IgD-negative memory B cell (primary cell): ENCODE results near the gene TEX51. TPM values are rescaled to one million over a fixed set of nuclear protein-coding genes. Genes with fewer than 3 reads are reported as not detected.

Source experiments
- H3K27ac Mint-ChIP-seq, 3 donors: one replicate each; pipeline ENCODE4 v1.8.0; 2020 to 2022; ENCODE audit warnings: mild to moderate bottlenecking in 3 of 3, mixed read lengths in 3 of 3, moderate library complexity in 1 of 3
- H3K27me3 Mint-ChIP-seq: one replicate; pipeline ENCODE4 v1.8.0; 2021; ENCODE audit warnings: mixed read lengths
- H3K36me3 Mint-ChIP-seq: one replicate; pipeline ENCODE4 v1.8.0; 2020; ENCODE audit warnings: mild to moderate bottlenecking, mixed read lengths
- H3K4me1 Mint-ChIP-seq, 3 donors: one replicate each; pipeline ENCODE4 v1.8.0; 2020 to 2022; ENCODE audit warnings: mixed read lengths in 3 of 3, mild to moderate bottlenecking in 1 of 3
- H3K4me3 Mint-ChIP-seq, 4 donors: one replicate each; pipeline ENCODE4 v1.8.0; 2020 to 2022; ENCODE audit warnings: mild to moderate bottlenecking in 4 of 4, mixed read lengths in 4 of 4, moderate library complexity in 3 of 4
- H3K9me3 Mint-ChIP-seq, 3 donors: one replicate each; pipeline ENCODE4 v1.8.0; 2020 to 2021; ENCODE audit warnings: mixed read lengths in 3 of 3, mild to moderate bottlenecking in 1 of 3
- polyA plus RNA-seq: library from polyadenylated mRNA; unstranded; fragments of 300-500 nt; fragmentation: Illumina TruSeq; gene quantifications from one replicate; pipeline ENCODE4 v1.2.3, GENCODE V29; 2021

Gene TEX51
- polyA plus RNA-seq, 1 donor from 2014 or later, result not detected

DNA sequence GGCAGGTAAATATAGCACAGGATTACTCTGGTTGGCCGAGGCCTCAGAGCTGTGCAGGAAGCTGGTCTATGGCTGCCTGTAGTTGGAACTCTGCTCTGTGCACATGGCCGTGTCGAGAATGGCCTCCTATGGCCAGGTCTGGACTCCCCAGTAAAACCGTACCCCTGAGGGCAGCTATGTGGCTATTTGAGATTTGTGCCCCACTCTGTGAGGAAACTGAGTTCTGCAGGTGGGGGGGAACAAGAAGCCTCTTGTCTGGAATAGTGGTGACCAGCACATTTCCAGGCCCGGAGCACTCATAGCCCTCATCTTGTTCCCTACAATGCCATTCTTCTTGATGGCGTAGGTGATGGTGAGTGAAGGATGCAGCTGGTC, 15.0 kb upstream of the TEX51 start:
- Mint-ChIP-seq H3K4me3 (no peak overlapping the region), H3K27ac (no peak overlapping the region), H3K4me1 (peaks cover 0 to 3% (median 2%) of the 10 kb centered on the region in 3 donors), H3K36me3 (no peaks in the 10 kb centered on the region), H3K27me3 (peaks cover 13% of the 10 kb centered on the region), H3K9me3 (no peaks in the 10 kb centered on the region)

DNA sequence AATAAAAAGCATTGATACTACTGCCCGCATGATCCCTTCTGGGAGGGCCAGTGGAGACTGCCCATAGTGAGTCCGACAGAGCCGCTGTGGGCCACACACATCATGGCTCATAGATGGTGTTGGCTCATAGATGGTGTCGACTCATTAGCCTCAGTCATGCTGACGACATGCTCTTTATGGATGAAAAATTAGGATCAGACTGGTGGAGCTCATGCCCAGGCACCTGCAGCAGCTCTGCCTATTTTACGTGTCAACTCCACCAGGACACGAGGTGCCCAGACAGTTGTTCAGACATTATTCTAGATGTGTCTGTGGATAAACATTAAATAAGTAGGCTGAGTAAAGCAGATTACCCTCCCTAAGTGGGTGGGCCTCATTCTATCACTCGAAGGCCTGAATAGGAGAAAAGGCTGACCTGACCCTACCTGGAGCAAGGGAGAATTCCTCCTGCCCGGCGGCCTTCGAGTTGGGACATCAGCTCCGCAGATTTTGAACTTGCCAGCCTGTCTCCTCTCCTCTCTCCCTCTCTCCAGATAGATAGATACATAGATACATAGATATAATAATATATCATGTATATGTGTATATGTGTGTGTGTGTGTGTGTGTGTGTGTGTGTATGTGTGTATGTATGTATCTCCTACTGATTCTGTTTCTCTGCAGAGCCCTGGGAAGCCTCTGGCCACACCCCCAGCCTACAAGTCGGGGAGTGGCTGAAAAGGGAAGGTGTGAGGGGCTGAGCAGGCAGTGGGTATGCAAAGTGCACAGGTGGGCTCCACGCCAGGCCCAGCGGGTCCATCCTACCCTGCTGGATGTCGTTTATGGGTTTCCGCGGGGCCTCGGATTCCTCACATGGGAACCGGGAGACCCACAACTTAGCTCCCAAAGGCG, 13.6 kb upstream of the TEX51 start:
- Mint-ChIP-seq H3K36me3 (no peaks in the 10 kb centered on the region), H3K27me3 (peaks cover 22% of the 10 kb centered on the region), H3K27ac (no peak overlapping the region), H3K4me1 (peaks cover 0 to 3% (median 2%) of the 10 kb centered on the region in 3 donors), H3K9me3 (no peaks in the 10 kb centered on the region), H3K4me3 (no peak overlapping the region)

DNA sequence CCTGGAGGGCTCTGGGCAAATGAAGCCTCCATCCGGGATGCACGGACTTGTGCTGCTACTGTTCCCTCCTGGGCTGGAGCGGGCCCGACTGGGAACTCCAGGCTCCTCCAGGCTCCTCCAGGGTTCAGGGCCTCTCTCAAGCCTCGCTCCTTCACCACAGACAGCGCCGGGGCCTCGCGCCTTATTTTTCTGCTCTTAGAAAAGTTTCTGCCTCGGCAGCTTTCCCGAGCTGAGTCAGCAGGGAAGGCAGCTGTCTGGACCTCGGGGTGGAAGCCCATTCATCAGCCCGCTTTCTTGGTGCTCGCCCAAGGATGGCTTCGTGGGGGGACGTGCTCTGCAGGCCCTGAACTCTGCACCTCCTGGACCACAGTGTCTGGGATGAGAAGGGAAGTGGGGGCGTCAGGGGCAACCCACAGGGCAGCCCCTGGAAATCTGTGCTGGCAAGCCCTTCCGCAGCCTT, 12.9 kb upstream of the TEX51 start:
- H3K27ac Mint-ChIP-seq, result no peak overlapping the region
- no peaks in the 10 kb centered on the region for H3K9me3 Mint-ChIP-seq
- H3K4me1 Mint-ChIP-seq, result peaks cover 0 to 3% (median 2%) of the 10 kb centered on the region in 3 donors
- peaks cover 22% of the 10 kb centered on the region for H3K27me3 Mint-ChIP-seq
- H3K36me3 Mint-ChIP-seq, result no peaks in the 10 kb centered on the region
- H3K4me3 Mint-ChIP-seq, result no peak overlapping the region

DNA sequence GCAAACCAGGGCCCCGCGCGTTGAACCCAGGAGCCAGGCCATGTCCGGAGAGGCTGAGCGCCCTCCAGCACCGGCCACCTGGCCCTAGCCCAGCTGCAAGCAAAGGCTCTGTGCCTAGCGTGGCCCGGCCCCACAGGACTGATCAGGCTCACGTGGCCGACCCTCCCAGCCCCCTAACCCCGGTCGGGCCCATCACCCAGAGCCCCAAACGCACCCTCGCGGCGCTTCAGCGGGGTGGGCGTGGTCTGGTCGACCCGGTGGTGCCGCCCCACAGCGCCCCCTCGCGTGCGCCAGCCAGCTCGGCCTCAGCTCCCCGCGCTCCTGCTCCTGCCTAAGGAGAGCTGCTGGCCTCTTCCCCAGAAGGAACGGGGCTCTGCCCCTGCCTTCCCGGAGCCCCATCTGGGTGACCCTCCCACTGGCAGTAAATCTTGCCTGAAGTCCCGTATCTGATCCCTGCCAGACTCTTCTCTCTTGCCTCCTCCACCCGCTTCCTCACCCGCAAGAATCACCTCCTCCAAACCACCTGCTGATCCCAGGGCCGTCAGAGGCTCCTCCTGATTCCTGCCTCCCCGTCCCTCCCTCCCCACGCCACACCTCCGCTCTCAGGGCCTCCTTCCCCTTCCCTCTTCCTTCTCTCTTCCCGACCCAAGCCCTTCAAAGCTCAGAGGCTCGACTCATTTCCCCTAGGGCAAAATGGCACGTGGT, 12.3 kb upstream of the TEX51 start:
- peaks cover 0 to 3% (median 2%) of the 10 kb centered on the region in 3 donors for H3K4me1 Mint-ChIP-seq
- H3K36me3 Mint-ChIP-seq, result no peaks in the 10 kb centered on the region
- peaks cover 22% of the 10 kb centered on the region for H3K27me3 Mint-ChIP-seq
- no peaks in the 10 kb centered on the region for H3K9me3 Mint-ChIP-seq
- no peak overlapping the region for H3K4me3 Mint-ChIP-seq
- no peak overlapping the region for H3K27ac Mint-ChIP-seq

DNA sequence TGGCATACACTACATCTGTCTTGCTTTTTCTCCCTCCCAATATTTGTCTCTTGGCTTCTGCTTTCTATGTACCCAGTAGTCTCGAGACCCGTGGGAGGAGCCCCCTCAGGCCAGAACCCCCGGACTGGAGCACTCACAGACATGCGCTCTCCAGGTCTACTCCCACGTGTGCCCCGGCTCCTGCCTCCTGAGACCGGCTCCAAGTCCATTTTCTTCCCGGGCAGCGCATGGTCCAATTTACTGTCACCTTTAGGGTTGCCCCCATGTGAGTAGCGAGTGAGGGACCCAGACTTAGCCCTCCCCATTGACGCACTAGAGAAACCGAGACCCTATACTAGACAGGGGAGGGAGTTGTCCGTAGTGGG, 11.8 kb upstream of the TEX51 start:
- Mint-ChIP-seq H3K9me3 (no peaks in the 10 kb centered on the region), H3K4me1 (peaks cover 0 to 3% (median 2%) of the 10 kb centered on the region in 3 donors), H3K27me3 (peaks cover 22% of the 10 kb centered on the region), H3K4me3 (no peak overlapping the region), H3K27ac (peak overlapping the region in 1 of 3 donors; percentile 72), H3K36me3 (no peaks in the 10 kb centered on the region)

DNA sequence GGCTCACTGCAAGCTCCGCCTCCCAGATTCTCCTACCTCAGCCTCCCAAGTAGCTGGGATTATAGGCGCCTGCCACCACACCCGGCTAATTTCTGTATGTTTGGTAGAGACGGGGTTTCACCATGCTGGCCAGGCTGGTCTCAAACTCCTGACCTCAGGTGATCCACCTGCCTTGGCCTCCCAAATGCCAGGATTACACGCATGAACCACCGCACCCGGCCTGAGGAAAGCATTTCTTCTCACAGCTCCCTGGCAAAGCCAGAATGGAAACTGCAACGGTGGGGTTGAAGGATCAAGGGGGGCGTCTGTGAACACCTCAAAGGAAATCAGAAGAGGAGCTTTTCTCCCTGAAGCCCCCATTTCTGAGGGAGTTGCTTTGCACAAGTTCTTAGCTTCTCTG, 11.2 kb upstream of the TEX51 start:
- Mint-ChIP-seq H3K27me3 (peaks cover 22% of the 10 kb centered on the region), H3K4me3 (no peak overlapping the region), H3K36me3 (no peaks in the 10 kb centered on the region), H3K9me3 (no peaks in the 10 kb centered on the region), H3K4me1 (peaks cover 0 to 3% (median 2%) of the 10 kb centered on the region in 3 donors), H3K27ac (no peak overlapping the region)

DNA sequence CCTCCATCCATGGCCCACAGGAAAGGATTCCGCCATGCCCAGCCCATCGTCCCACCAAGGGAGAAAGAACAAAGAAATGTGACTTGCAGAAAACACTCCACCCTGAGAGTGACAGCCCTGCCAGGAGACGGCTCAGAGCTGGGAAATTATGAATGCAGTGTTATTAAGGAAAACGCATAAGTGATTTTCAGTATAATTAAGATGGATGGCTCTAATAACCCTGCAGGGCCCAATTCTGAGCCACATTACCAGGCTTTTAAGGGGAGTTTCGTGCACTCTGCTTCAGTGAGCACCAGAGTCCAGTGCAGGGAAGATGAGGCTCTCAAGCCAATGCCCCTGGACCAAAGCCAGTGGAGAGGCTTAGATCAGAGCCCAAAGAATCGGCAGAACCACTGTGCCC, 10.6 kb upstream of the TEX51 start:
- peaks cover 22% of the 10 kb centered on the region for H3K27me3 Mint-ChIP-seq
- peaks cover 0 to 1% (median 0%) of the 10 kb centered on the region in 3 donors for H3K9me3 Mint-ChIP-seq
- H3K4me1 Mint-ChIP-seq, result peaks cover 0 to 3% (median 2%) of the 10 kb centered on the region in 3 donors
- no peak overlapping the region for H3K27ac Mint-ChIP-seq
- H3K36me3 Mint-ChIP-seq, result no peaks in the 10 kb centered on the region
- H3K4me3 Mint-ChIP-seq, result no peak overlapping the region

DNA sequence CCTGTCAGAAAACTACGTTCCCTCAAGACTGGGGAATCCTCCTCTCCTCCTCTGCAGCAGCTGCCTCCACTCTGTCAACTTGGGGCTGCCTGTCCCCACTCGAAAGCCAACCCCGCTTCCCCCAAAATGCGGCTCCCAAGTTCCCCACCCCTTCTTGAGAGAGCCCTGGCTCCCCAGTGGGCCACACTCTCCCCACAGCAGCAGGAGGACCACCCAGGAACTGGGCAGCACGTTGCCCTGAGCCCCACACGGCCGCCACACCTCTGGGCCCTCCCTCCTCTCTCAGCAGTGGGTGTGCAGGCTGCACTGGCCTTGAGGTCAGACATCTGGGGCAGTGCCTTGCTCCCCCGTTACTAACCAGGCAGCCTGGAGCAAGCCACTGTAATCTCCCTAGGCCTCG, 9.6 kb upstream of the TEX51 start:
- Mint-ChIP-seq H3K4me3 (no peak overlapping the region), H3K9me3 (peaks cover 0 to 1% (median 0%) of the 10 kb centered on the region in 3 donors), H3K4me1 (peaks cover 0 to 3% (median 2%) of the 10 kb centered on the region in 3 donors), H3K27me3 (peaks cover 22% of the 10 kb centered on the region), H3K36me3 (no peaks in the 10 kb centered on the region), H3K27ac (no peak overlapping the region)

DNA sequence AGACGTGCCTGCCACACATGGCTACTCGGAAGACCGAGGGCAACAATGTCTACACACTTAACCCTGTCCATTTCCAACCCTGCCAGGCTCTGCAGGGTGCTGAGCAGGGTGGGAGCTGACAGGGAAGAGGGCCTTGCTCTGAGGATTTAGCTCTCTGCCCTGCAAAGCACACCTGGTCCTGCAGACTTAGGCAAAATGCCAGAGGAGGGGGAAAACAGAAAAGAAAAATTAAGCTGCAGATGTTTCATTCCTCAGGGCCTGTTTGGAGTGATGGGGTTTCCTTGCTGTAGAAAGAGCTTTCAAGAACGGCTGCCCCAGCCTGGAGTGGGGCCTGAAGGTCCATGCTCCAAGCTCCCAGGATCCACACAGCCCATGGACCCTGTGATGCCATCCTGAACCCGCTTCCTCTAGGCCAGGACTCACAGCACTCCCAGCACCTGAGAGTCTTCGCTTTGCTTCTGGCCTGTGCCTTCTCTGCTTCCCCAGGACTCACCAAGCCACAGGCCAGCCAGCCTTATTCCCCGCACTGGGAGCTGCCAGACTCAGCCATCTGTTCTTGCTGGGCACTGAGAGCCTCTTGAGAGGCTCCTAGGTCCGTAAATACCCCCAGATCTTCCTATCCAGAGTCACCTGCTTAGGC, 9.1 kb upstream of the TEX51 start:
- no peaks in the 10 kb centered on the region for H3K36me3 Mint-ChIP-seq
- H3K4me3 Mint-ChIP-seq, result no peak overlapping the region
- H3K9me3 Mint-ChIP-seq, result peaks cover 0 to 1% (median 0%) of the 10 kb centered on the region in 3 donors

DNA sequence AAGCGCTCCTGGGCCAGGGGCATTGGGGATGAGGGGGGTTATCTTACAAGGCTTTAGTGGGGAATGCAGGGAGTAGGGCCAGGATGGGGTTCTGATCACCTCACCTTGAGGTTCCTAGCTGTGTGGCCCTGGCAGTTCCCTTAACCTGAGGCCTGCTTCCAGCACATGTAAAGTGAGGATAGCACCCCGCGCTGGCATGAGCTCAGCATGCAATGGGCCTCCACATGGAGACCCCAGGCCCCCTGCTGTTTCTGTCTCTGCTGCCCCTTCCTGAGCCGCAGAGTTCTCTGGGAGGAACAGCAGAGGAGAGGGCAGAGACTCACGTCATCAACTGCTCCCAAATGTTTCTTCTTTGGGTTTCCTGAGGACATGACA, 8.6 kb upstream of the TEX51 start:
- H3K27me3 Mint-ChIP-seq, result peaks cover 22% of the 10 kb centered on the region

More for the DNA sequence above, 9.1 kb upstream of the TEX51 start:
- Mint-ChIP-seq H3K4me1 (peaks cover 0 to 3% (median 2%) of the 10 kb centered on the region in 3 donors), H3K27me3 (peaks cover 22% of the 10 kb centered on the region), H3K27ac (no peak overlapping the region)

DNA sequence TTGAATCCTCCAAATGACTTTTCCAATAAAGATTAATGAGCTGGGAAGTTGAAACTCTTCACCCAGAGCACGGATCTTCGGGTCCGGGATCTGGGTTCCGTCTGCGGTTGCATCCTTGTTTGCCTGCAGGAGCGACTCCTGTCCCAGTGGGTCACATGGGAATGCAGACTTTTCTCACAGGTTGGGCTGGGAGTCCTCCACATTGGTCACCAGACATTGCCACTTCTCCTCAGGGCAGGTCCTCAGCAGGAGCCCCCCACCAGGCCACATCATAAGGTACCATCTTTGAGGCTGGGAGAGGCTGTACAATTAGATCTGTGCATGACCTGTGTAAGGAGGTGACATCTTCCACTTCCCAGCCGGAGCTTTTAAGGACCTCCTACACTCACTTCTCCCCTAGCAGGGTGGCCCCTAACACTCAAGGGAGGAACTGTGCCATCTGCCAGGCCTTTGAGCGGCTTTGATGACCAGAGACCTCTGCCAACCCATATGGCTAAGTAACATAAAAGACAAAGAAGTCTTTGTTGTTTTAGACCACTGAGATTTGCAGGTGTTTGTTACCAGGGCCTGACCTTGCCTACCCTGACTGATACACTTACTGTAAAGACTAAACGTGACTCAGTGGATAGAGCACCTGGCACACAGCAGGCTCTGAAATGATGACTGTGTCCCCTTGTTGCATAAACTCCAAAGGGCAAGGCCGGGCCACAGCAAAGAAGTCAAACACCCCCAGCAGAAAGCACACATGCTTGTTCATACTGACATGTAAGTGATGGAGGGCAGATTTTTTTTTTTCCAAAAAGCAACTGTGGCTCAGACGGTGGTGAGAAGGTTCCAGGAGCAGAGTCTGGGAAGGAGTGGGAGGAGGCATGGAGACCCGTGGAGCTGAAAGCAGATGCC, 7.9 kb upstream of the TEX51 start:
- Mint-ChIP-seq H3K27ac (no peak overlapping the region), H3K4me1 (peaks cover 0 to 3% (median 2%) of the 10 kb centered on the region in 3 donors), H3K27me3 (peaks cover 22% of the 10 kb centered on the region), H3K36me3 (no peaks in the 10 kb centered on the region), H3K4me3 (no peak overlapping the region), H3K9me3 (peaks cover 0 to 1% (median 0%) of the 10 kb centered on the region in 3 donors)

More for the DNA sequence above, 8.6 kb upstream of the TEX51 start:
- Mint-ChIP-seq H3K36me3 (no peaks in the 10 kb centered on the region), H3K27ac (no peak overlapping the region), H3K4me1 (peaks cover 0 to 3% (median 2%) of the 10 kb centered on the region in 3 donors), H3K9me3 (peaks cover 0 to 1% (median 0%) of the 10 kb centered on the region in 3 donors), H3K4me3 (no peak overlapping the region)

DNA sequence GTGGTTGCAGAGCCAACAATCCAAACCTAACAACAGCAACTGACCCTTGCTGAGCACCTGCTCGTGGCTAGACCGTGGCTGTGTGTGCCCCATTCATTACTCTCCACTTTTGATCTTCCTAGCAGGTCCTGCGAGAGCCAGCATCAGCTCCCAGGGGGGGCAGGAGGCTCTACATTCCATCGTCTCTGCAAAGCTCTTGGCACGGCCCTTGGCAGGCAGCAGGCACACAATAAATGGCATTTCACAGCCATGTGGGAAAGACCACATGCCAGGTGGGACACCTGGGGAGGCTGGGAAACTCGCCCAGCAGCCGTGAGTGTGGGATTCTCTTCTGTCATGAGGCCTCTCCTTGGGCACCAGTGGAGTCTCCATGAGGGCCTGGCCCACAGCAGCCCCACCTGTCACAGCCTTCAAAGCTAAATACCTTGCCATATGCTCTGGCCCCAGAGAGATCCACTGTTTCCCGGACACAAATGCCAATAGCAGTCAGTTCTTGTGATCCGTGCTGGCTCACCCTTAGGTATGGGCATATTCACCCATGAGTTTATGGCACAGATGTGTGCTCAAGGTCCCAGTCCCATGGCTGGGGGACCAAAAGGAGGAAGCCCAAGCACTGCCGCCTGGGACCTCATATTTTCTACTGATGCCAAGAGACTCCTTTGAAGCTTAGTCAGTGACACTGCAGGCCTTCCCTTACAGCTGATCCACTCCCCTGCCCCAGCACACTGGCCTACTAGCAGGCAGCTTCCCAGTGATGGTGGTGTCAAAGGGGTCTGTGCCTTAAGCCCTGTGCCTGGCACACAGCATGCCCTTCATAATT, 6.8 kb upstream of the TEX51 start:
- Mint-ChIP-seq H3K36me3 (no peaks in the 10 kb centered on the region), H3K27ac (no peak overlapping the region), H3K4me1 (peaks cover 0 to 3% (median 0%) of the 10 kb centered on the region in 3 donors), H3K9me3 (peaks cover 0 to 1% (median 0%) of the 10 kb centered on the region in 3 donors), H3K27me3 (peaks cover 13% of the 10 kb centered on the region), H3K4me3 (no peak overlapping the region)

DNA sequence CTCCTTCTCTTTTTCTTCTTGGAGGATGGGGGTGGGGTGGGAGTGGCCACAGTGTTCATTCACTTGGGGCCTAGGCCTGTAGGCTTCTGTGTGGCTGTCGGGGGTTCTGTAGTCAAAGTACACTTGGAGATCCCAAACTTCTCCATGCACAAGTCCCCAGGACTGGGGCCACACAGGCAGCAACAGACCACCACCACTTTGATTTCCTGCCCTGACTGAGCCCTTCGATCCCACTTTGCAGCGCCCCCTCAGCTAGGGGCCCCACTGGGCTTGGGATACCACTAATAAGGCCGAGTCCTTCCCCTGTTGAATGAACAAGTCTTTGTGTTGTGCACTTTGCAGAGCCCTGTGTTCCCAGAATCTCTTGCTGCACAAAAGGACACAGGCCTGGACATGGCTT, 5.5 kb upstream of the TEX51 start:
- Mint-ChIP-seq H3K4me1 (no peaks in the 10 kb centered on the region), H3K27ac (no peak overlapping the region), H3K36me3 (no peaks in the 10 kb centered on the region), H3K9me3 (peaks cover 0 to 1% (median 0%) of the 10 kb centered on the region in 3 donors), H3K4me3 (no peak overlapping the region), H3K27me3 (peaks cover 9% of the 10 kb centered on the region)
